ENCODE data around the gene TSACC. TPM values are rescaled to one million over a fixed set of nuclear protein-coding genes. Genes with fewer than 3 reads are reported as not detected.

The TSACC gene
- polyA plus RNA-seq, 3 donors = 0.67 TPM; not detected in 2

GRCh38 chr1:156366378-156367166 is 28.2 kb downstream of the TSACC start:
- no peak overlapping the region for H3K27ac Mint-ChIP-seq

More at GRCh38 chr1:156366378-156367166, 28.2 kb downstream of the TSACC start:
- H4K20me1 ChIP-seq (ENCODE audit: insufficient read depth, low read length) = no peaks in the 10 kb centered on the region
- H3K36me3 ChIP-seq (replicated peaks in 1 of 2; ENCODE audit: control insufficient read depth in 1 of 2, insufficient read depth in 2 of 2, low read length in 2 of 2) = no peaks in the 10 kb centered on the region
- no peak for DNase-seq
- no peak overlapping the region for H3K4me3 ChIP-seq (replicated peaks in 1 of 3; ENCODE audit: low read depth in 2 of 3, low read length in 3 of 3)
- H3K9me3 Mint-ChIP-seq = peaks cover 0 to 3% (median 0%) of the 10 kb centered on the region in 7 donors
- no peak overlapping the region for H3K27ac ChIP-seq (ENCODE audit: low read depth in 1 of 2, low read length in 2 of 2)
- TF ChIP-seq CTCF (IDR thresholded peaks at IDR 0.05) = no peak
- H3K4me2 ChIP-seq (replicated peaks; ENCODE audit: extremely low read depth, low read length, poor library complexity, severe bottlenecking) = no peak overlapping the region
- no peak overlapping the region for H2AFZ ChIP-seq (ENCODE audit: insufficient read depth, low read depth, low read length, poor library complexity, severe bottlenecking)
- peaks cover 26 to 60% (median 45%) of the 10 kb centered on the region in 3 donors for H3K27me3 Mint-ChIP-seq (ENCODE audit: low read depth in 3 of 3)
- no peaks in the 10 kb centered on the region for H3K79me2 ChIP-seq (ENCODE audit: insufficient read depth, low read length)
- no peak overlapping the region for H3K4me3 Mint-ChIP-seq
- H3K9ac ChIP-seq (ENCODE audit: insufficient read depth, low read length, poor library complexity, severe bottlenecking) = no peak overlapping the region
- peaks cover 23 to 30% of the 10 kb centered on the region in 2 donors for H3K4me1 ChIP-seq (ENCODE audit: control insufficient read depth in 1 of 2, insufficient read depth in 2 of 2, low read length in 2 of 2)
- no peaks in the 10 kb centered on the region for H3K36me3 Mint-ChIP-seq
- peaks cover 20% of the 10 kb centered on the region for H3K4me1 Mint-ChIP-seq
- WGBS (ENCODE audit: insufficient coverage) = 93% methylated on average over 3 of the region's 5 CpGs
- peaks cover 0 to 45% of the 10 kb centered on the region in 2 donors for H3K27me3 ChIP-seq (ENCODE audit: control insufficient read depth in 2 of 2, insufficient read depth in 2 of 2, low read length in 2 of 2)
- no peaks in the 10 kb centered on the region for H3K9me3 ChIP-seq (replicated peaks in 1 of 2; ENCODE audit: control insufficient read depth in 1 of 2, insufficient read depth in 1 of 2, low read length in 2 of 2)
- intact Hi-C loops (cut with micrococcal nuclease) = no loop called here

All from CD14-positive monocyte (primary cell).